Ascending aorta (tissue), 2 donors: Measurements from ENCODE around the gene BMPR1B. TPM values are rescaled to one million over a fixed set of nuclear protein-coding genes. Genes with fewer than 3 reads are reported as not detected.

Source experiments
- DNase-seq, 2 donors: peaks; one replicate each; pipeline ENCODE4 v3.0.0-alpha.2; 2019; ENCODE audit warnings: low spot score in 2 of 2
- H3K27ac ChIP-seq, 2 donors: fragments of 200-600 bp; sonication (generic); one replicate each; pipeline ENCODE4 v1.5.1; 2016 to 2017; ENCODE audit warnings: mild to moderate bottlenecking in 1 of 2
- H3K27me3 ChIP-seq: fragments of 200-600 bp; sonication (generic); one replicate; pipeline ENCODE4 v1.5.1; 2017
- H3K36me3 ChIP-seq, 2 donors: fragments of 200-600 bp; sonication (generic); one replicate each; pipeline ENCODE4 v1.5.1; 2016
- H3K4me1 ChIP-seq, 2 donors: fragments of 200-600 bp; sonication (generic); one replicate each; pipeline ENCODE4 v1.5.1; 2016 to 2017; ENCODE audit warnings: mild to moderate bottlenecking in 1 of 2
- H3K4me3 ChIP-seq, 2 donors: fragments of 200-600 bp; sonication (generic); one replicate each; pipeline ENCODE4 v1.5.1; 2016 to 2017; ENCODE audit warnings: mild to moderate bottlenecking in 1 of 2
- H3K9me3 ChIP-seq, 2 donors: fragments of 200-600 bp; sonication (generic); one replicate each; pipeline ENCODE4 v1.5.1; 2016
- CTCF ChIP-seq, 3 experiments: fragments of 200-600 bp in 2 of 3; fragments of 450-650 bp in 1 of 3; sonication (generic) in 2 of 3; IDR thresholded peaks; one replicate each; pipeline ENCODE4 v1.5.1; 2016 to 2019; ENCODE audit warnings: antibody characterized with exemption in 3 of 3, mild to moderate bottlenecking in 1 of 3, moderate library complexity in 1 of 3
- intact Hi-C: fragments of 100-400 bp; cut with DNase I; formaldehyde crosslinking; loops from one replicate; pipeline ENCODE4 v1.15.1; 2023
- total RNA-seq: library from RNA; depleted of rRNA; stranded (reverse); fragments of >200 nt; gene quantifications from one replicate; pipeline ENCODE4 v1.1.0, GENCODE V29; 2016

Gene BMPR1B
- total RNA-seq, 1 donor from 2014 or later, result 3.8 TPM

- no peak for DNase-seq
- H3K9me3 ChIP-seq, result no peaks in the 10 kb centered on the region
- no peak overlapping the region for H3K27ac ChIP-seq
- no peak for TF ChIP-seq CTCF (IDR thresholded peaks at IDR 0.05)
- H3K4me1 ChIP-seq, result no peaks in the 10 kb centered on the region
- no peak overlapping the region for H3K4me3 ChIP-seq
- no peaks in the 10 kb centered on the region for H3K36me3 ChIP-seq
- intact Hi-C loops, result no loop called here
- H3K27me3 ChIP-seq, result no peaks in the 10 kb centered on the region
Measured at GRCh38 chr4:94722270-94722669, 35.5 kb upstream of the BMPR1B start.

GRCh38 chr4:94722748-94723147, 35.0 kb upstream of the BMPR1B start:
- Histone ChIP-seq H3K4me1 (no peaks in the 10 kb centered on the region), H3K27me3 (no peaks in the 10 kb centered on the region), H3K4me3 (no peak overlapping the region), H3K9me3 (no peaks in the 10 kb centered on the region), H3K27ac (no peak overlapping the region), H3K36me3 (no peaks in the 10 kb centered on the region)
- intact Hi-C loops, result no loop called here
- DNase-seq, result no peak
- no peak for TF ChIP-seq CTCF (IDR thresholded peaks at IDR 0.05)

GRCh38 chr4:94724016-94724790, 33.6 kb upstream of the BMPR1B start:
- Histone ChIP-seq H3K36me3 (no peaks in the 10 kb centered on the region), H3K4me3 (no peak overlapping the region), H3K27me3 (no peaks in the 10 kb centered on the region), H3K9me3 (no peaks in the 10 kb centered on the region), H3K27ac (no peak overlapping the region), H3K4me1 (no peaks in the 10 kb centered on the region)
- intact Hi-C loops, result no loop called here
- DNase-seq, result no peak
- no peak for TF ChIP-seq CTCF (IDR thresholded peaks at IDR 0.05)

GRCh38 chr4:94726524-94727123, 31.1 kb upstream of the BMPR1B start:
- Histone ChIP-seq H3K36me3 (no peaks in the 10 kb centered on the region), H3K27ac (no peak overlapping the region), H3K27me3 (no peaks in the 10 kb centered on the region), H3K4me1 (no peaks in the 10 kb centered on the region), H3K4me3 (no peak overlapping the region), H3K9me3 (no peaks in the 10 kb centered on the region)
- no peak for DNase-seq
- TF ChIP-seq CTCF (IDR thresholded peaks at IDR 0.05), result no peak
- intact Hi-C loops, result no loop called here

- DNase-seq, result no peak
- no peaks in the 10 kb centered on the region for H3K9me3 ChIP-seq
- TF ChIP-seq CTCF (IDR thresholded peaks at IDR 0.05), result no peak
- intact Hi-C loops, result no loop called here
- H3K27me3 ChIP-seq, result no peaks in the 10 kb centered on the region
- no peak overlapping the region for H3K4me3 ChIP-seq
- H3K27ac ChIP-seq, result no peak overlapping the region
- no peaks in the 10 kb centered on the region for H3K4me1 ChIP-seq
- no peaks in the 10 kb centered on the region for H3K36me3 ChIP-seq
Measured at GRCh38 chr4:94728056-94728766, 29.5 kb upstream of the BMPR1B start.
